GM20000 (cell line): ENCODE data around the gene PPFIBP2.

ENCODE experiments used
- DNase-seq: peaks from one replicate; pipeline ENCODE4 v3.0.0; 2012; ENCODE audit warnings: low spot score
- CTCF ChIP-seq: IDR thresholded peaks from 2 replicates; pipeline ENCODE4 v1.5.1; 2012; ENCODE audit warnings: mild to moderate bottlenecking, control low read depth; ENCODE audit errors: extremely low read depth, missing control alignments

PPFIBP2 gene

GRCh38 chr11:7545611-7546010 is 31.8 kb downstream of the PPFIBP2 start:
- no peak for TF ChIP-seq CTCF

GRCh38 chr11:7546324-7546791 is 32.6 kb downstream of the PPFIBP2 start:
- no peak for TF ChIP-seq CTCF
- DNase-seq, result no peak

More at GRCh38 chr11:7545611-7546010, 31.8 kb downstream of the PPFIBP2 start:
- DNase-seq, result no peak

GRCh38 chr11:7547687-7548086 is 33.9 kb downstream of the PPFIBP2 start:
- DNase-seq, result no peak
- no peak for TF ChIP-seq CTCF

- DNase-seq, result peak; percentile 52
- peak; percentile 54 for TF ChIP-seq CTCF
Measured at GRCh38 chr11:7548659-7549274, 35.0 kb downstream of the PPFIBP2 start.

- TF ChIP-seq CTCF, result no peak
- no peak for DNase-seq
Measured at GRCh38 chr11:7549681-7550080, 35.9 kb downstream of the PPFIBP2 start.

GRCh38 chr11:7551571-7551970 is 37.8 kb downstream of the PPFIBP2 start:
- no peak for TF ChIP-seq CTCF
- DNase-seq, result no peak

- no peak for DNase-seq
- TF ChIP-seq CTCF, result no peak
Measured at GRCh38 chr11:7552666-7553065, 38.9 kb downstream of the PPFIBP2 start.
